Peyer's patch (tissue), 4 donors: Measurements from ENCODE around the gene AOAH.

Experiments
- POLR2A ChIP-seq, 2 donors: fragments of 450-650 bp; IDR thresholded peaks; one replicate each; pipeline ENCODE4 v1.5.1; 2017; ENCODE audit warnings: antibody characterized with exemption in 2 of 2, mild to moderate bottlenecking in 2 of 2, moderate library complexity in 2 of 2
- TF ChIP-seq, protein P1 (sequence below), 6 experiments: fragments of 450-650 bp in 4 of 6; fragments of 200-600 bp in 2 of 6; sonication (generic) in 1 of 6; IDR thresholded peaks; one replicate each; pipeline ENCODE4 v1.5.1; 2017 to 2019; ENCODE audit warnings: antibody characterized with exemption in 6 of 6, mild to moderate bottlenecking in 3 of 6, moderate library complexity in 1 of 6

- TF ChIP-seq, protein P1, sequence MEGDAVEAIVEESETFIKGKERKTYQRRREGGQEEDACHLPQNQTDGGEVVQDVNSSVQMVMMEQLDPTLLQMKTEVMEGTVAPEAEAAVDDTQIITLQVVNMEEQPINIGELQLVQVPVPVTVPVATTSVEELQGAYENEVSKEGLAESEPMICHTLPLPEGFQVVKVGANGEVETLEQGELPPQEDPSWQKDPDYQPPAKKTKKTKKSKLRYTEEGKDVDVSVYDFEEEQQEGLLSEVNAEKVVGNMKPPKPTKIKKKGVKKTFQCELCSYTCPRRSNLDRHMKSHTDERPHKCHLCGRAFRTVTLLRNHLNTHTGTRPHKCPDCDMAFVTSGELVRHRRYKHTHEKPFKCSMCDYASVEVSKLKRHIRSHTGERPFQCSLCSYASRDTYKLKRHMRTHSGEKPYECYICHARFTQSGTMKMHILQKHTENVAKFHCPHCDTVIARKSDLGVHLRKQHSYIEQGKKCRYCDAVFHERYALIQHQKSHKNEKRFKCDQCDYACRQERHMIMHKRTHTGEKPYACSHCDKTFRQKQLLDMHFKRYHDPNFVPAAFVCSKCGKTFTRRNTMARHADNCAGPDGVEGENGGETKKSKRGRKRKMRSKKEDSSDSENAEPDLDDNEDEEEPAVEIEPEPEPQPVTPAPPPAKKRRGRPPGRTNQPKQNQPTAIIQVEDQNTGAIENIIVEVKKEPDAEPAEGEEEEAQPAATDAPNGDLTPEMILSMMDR (IDR thresholded peaks at IDR 0.05): no peak
- no peak for TF ChIP-seq POLR2A (IDR thresholded peaks at IDR 0.05)
Measured at GRCh38 chr7:36570528-36571189, 153.6 kb downstream of the AOAH start.
